Amniotic epithelial cell (primary cell): ENCODE measurements around the gene ARG2.

Source experiments
- DNase-seq: peaks from one replicate; pipeline ENCODE4 v3.0.0-alpha.2; 2010; ENCODE audit warnings: low read depth

Gene ARG2

GRCh38 chr14:67683842-67684241 is 64.1 kb downstream of the ARG2 start:
- DNase-seq: peak; percentile 42

- no peak for DNase-seq
Observed at GRCh38 chr14:67690011-67690410, 70.3 kb downstream of the ARG2 start.

- DNase-seq: peak; percentile 89
Observed at GRCh38 chr14:67694791-67695393, 75.2 kb downstream of the ARG2 start.

- DNase-seq: peak; percentile 95
Observed at GRCh38 chr14:67695394-67695949, 75.8 kb downstream of the ARG2 start, which contains the start of gene RDH11. TSS of gene RDH11 (minus strand) at chr14:67695764. CDS start at chr14:67695703, 61 bp downstream.

GRCh38 chr14:67697006-67697405 is 77.3 kb downstream of the ARG2 start:
- DNase-seq: peak; percentile 86

- no peak for DNase-seq
Observed at GRCh38 chr14:67698179-67698578, 78.5 kb downstream of the ARG2 start.
